ENCODE results near the gene EFCAB8.

DNA sequence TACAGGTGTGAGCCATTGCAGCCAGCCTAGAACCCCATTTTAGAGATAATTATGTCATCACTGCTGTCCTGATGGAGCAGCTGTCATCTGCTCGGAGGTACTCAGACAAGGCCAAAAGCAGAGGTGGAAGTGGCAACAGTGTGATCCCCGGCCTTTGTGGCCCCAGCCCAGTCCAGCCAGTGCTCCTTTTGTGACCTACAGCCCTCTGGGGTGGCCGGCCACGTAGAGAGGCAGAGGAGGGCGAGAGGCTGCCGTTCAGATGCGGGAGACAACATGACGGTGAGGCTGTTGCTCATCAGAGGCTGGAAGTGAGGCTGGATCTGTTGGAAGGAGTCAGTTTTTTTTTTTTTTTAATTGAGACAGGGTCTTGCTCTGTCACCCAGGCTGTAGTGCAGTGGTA is 32.8 kb downstream of the EFCAB8 start:
- TF ChIP-seq CSDC2 (CRISPR knock-in tag; IDR thresholded peaks at IDR 0.05) (no peak), ARNTL (CRISPR knock-in tag; IDR thresholded peaks at IDR 0.05; ENCODE audit: borderline replicate concordance, low read depth) (no peak), TCF4 (CRISPR knock-in tag; IDR thresholded peaks at IDR 0.05; ENCODE audit: borderline replicate concordance) (no peak), ZFP30 (CRISPR knock-in tag; IDR thresholded peaks at IDR 0.05) (no peak), SNAI2 (CRISPR knock-in tag; IDR thresholded peaks at IDR 0.05) (no peak), RARB (CRISPR knock-in tag; IDR thresholded peaks at IDR 0.05) (no peak), ZNF8 (CRISPR knock-in tag; IDR thresholded peaks at IDR 0.05) (no peak)
- TF ChIP-seq, protein P1, sequence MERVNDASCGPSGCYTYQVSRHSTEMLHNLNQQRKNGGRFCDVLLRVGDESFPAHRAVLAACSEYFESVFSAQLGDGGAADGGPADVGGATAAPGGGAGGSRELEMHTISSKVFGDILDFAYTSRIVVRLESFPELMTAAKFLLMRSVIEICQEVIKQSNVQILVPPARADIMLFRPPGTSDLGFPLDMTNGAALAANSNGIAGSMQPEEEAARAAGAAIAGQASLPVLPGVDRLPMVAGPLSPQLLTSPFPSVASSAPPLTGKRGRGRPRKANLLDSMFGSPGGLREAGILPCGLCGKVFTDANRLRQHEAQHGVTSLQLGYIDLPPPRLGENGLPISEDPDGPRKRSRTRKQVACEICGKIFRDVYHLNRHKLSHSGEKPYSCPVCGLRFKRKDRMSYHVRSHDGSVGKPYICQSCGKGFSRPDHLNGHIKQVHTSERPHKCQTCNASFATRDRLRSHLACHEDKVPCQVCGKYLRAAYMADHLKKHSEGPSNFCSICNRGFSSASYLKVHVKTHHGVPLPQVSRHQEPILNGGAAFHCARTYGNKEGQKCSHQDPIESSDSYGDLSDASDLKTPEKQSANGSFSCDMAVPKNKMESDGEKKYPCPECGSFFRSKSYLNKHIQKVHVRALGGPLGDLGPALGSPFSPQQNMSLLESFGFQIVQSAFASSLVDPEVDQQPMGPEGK (CRISPR knock-in tag; IDR thresholded peaks at IDR 0.05; ENCODE audit: borderline replicate concordance): no peak

Data from SK-N-SH treated with all-trans-retinoic acid at 6 μM for 48 hours (cell line).